GM23338 (cell line): ENCODE measurements around the gene CTDSP1. TPM values are rescaled to one million over a fixed set of nuclear protein-coding genes. Genes with fewer than 3 reads are reported as not detected.

Experiments
- ATAC-seq: fragments of 200-7000 bp; cut with Tn5 transposase; 3 replicates; pipeline ENCODE4 v1.9.1; 2020
- DNase-seq: peaks from one replicate; pipeline ENCODE4 v3.0.0-alpha.2; 2015; ENCODE audit warnings: low spot score
- H2AFZ ChIP-seq: fragments of 200-600 bp; sonication (generic); 2 replicates; pipeline ENCODE4 v1.8.0; 2016; ENCODE audit warnings: antibody characterized with exemption, mild to moderate bottlenecking, moderate library complexity
- H3F3A ChIP-seq: fragments of 200-600 bp; sonication (generic); replicated peaks from 2 replicates; pipeline ENCODE4 v1.8.0; 2017; ENCODE audit warnings: antibody characterized with exemption, mixed run types, low read depth
- H3K27ac ChIP-seq: fragments of 200-600 bp; sonication (generic); 2 replicates; pipeline ENCODE4 v1.6.1; 2016; ENCODE audit warnings: low read depth
- H3K27me3 ChIP-seq: fragments of 200-600 bp; sonication (generic); 2 replicates; pipeline ENCODE4 v1.8.0; 2016; ENCODE audit warnings: mild to moderate bottlenecking, mixed run types, moderate library complexity; ENCODE audit not compliant: insufficient read depth
- H3K36me3 ChIP-seq: fragments of 200-600 bp; sonication (generic); 2 replicates; pipeline ENCODE4 v1.8.0; 2016; ENCODE audit warnings: mild to moderate bottlenecking; ENCODE audit not compliant: insufficient read depth
- H3K4me1 ChIP-seq: fragments of 200-600 bp; sonication (generic); 2 replicates; pipeline ENCODE4 v1.8.0; 2016; ENCODE audit warnings: mild to moderate bottlenecking, moderate library complexity; ENCODE audit not compliant: insufficient read depth
- H3K4me2 ChIP-seq: fragments of 200-600 bp; sonication (generic); 2 replicates; pipeline ENCODE4 v1.7.1; 2017; ENCODE audit warnings: mixed run types
- H3K4me3 ChIP-seq: fragments of 200-600 bp; sonication (generic); 2 replicates; pipeline ENCODE4 v1.6.1; 2016; ENCODE audit warnings: mixed run types
- H3K79me2 ChIP-seq: fragments of 200-600 bp; sonication (generic); replicated peaks from 2 replicates; pipeline ENCODE4 v1.8.0; 2017; ENCODE audit warnings: mild to moderate bottlenecking; ENCODE audit not compliant: insufficient read depth
- H3K9me2 ChIP-seq: fragments of 200-600 bp; sonication (generic); 2 replicates; pipeline ENCODE4 v1.8.0; 2017; ENCODE audit not compliant: insufficient read depth
- H4K20me1 ChIP-seq: fragments of 200-600 bp; sonication (generic); replicated peaks from 2 replicates; pipeline ENCODE4 v1.8.0; 2017; ENCODE audit warnings: mild to moderate bottlenecking; ENCODE audit not compliant: insufficient read depth
- H3K27ac Mint-ChIP-seq: 2 replicates; pipeline ENCODE4 v1.8.0; 2020; ENCODE audit warnings: inconsistent platforms, mild to moderate bottlenecking, moderate library complexity, mixed read lengths
- H3K27me3 Mint-ChIP-seq: 3 replicates; pipeline ENCODE4 v1.8.0; 2022; ENCODE audit warnings: low read depth, mild to moderate bottlenecking, moderate library complexity, mixed read lengths, inconsistent platforms; ENCODE audit not compliant: insufficient read depth, poor library complexity
- H3K36me3 Mint-ChIP-seq: 3 replicates; pipeline ENCODE4 v1.8.0; 2021; ENCODE audit warnings: low read depth, mild to moderate bottlenecking, inconsistent platforms, moderate library complexity, mixed read lengths
- H3K4me1 Mint-ChIP-seq: 3 replicates; pipeline ENCODE4 v1.8.0; 2020; ENCODE audit warnings: mild to moderate bottlenecking, inconsistent platforms, mixed read lengths
- H3K4me3 Mint-ChIP-seq: 3 replicates; pipeline ENCODE4 v1.8.0; 2021; ENCODE audit warnings: moderate library complexity, mild to moderate bottlenecking, inconsistent platforms, mixed read lengths
- H3K9me3 Mint-ChIP-seq: 3 replicates; pipeline ENCODE4 v1.8.0; 2020; ENCODE audit warnings: moderate library complexity, mild to moderate bottlenecking, inconsistent platforms, mixed read lengths
- CREB1 ChIP-seq: fragments of 250-450 bp; sonication (Bioruptor Pico); IDR thresholded peaks from 2 replicates; pipeline ENCODE4 v1.5.0; 2020; ENCODE audit warnings: low read depth, mild to moderate bottlenecking, moderate library complexity
- CTCF ChIP-seq, 2 experiments: fragments of 200-600 bp in 1 of 2; sonication (generic) in 1 of 2; conservative IDR thresholded peaks; 2 replicates each; pipeline versions ENCODE4 v1.5.1 to v1.6.1; 2016 to 2017; ENCODE audit warnings: antibody characterized with exemption in 2 of 2, low read depth in 2 of 2, mild to moderate bottlenecking in 2 of 2, moderate library complexity in 1 of 2
- EZH2 ChIP-seq: fragments of 200-600 bp; sonication (generic); IDR thresholded peaks from one replicate; pipeline ENCODE4 v1.8.0; 2017; ENCODE audit warnings: antibody characterized with exemption, mild to moderate bottlenecking, low read depth; ENCODE audit not compliant: unreplicated experiment
- EZH2phosphoT487 ChIP-seq: fragments of 200-600 bp; sonication (generic); IDR thresholded peaks from one replicate; pipeline ENCODE4 v1.8.1; 2018; ENCODE audit warnings: antibody characterized with exemption; ENCODE audit not compliant: unreplicated experiment
- JUNB ChIP-seq: IDR thresholded peaks from one replicate; pipeline ENCODE4 v1.6.1; 2016; ENCODE audit warnings: antibody characterized with exemption; ENCODE audit not compliant: unreplicated experiment
- NANOG ChIP-seq: IDR thresholded peaks from 2 replicates; pipeline ENCODE4 v1.6.1; 2016; ENCODE audit warnings: antibody characterized with exemption, borderline replicate concordance
- POLR2AphosphoS5 ChIP-seq: IDR thresholded peaks from 2 replicates; pipeline ENCODE4 v1.6.1; 2016; ENCODE audit warnings: antibody characterized with exemption, low read depth
- STAT1 ChIP-seq: IDR thresholded peaks from one replicate; pipeline ENCODE4 v1.6.1; 2016; ENCODE audit warnings: antibody characterized with exemption; ENCODE audit not compliant: unreplicated experiment
- ZNF114 ChIP-seq: fragments of 250-450 bp; sonication (Bioruptor Pico); IDR thresholded peaks from 2 replicates; pipeline ENCODE4 v1.5.0; 2020; ENCODE audit warnings: mild to moderate bottlenecking, moderate library complexity
- ZNF331 ChIP-seq: fragments of 250-450 bp; sonication (Bioruptor Pico); IDR thresholded peaks from 2 replicates; pipeline ENCODE4 v1.5.0; 2020; ENCODE audit warnings: low read depth, mild to moderate bottlenecking, moderate library complexity
- polyA plus RNA-seq: library from polyadenylated mRNA; unstranded; fragments of >200 nt; fragmentation: Nextera tagmentation; extraction: Ambion mirVana; gene quantifications from 2 replicates; pipeline ENCODE4 v1.2.1, GENCODE V29; 2016
- total RNA-seq: library from RNA; depleted of rRNA; stranded (reverse); fragments of >200 nt; shearing (Covaris generic); gene quantifications from 2 replicates; pipeline ENCODE4 v1.2.3, GENCODE V29; 2014
- TF ChIP-seq, protein P1 (sequence below): IDR thresholded peaks from one replicate; pipeline ENCODE4 v1.6.1; 2018; ENCODE audit warnings: antibody characterized with exemption; ENCODE audit not compliant: unreplicated experiment
- TF ChIP-seq, protein P2 (sequence below): IDR thresholded peaks from 2 replicates; pipeline ENCODE4 v1.6.1; 2016; ENCODE audit warnings: antibody characterized with exemption
- TF ChIP-seq, protein P3 (sequence below): fragments of 250-450 bp; sonication (Bioruptor Pico); IDR thresholded peaks from 2 replicates; pipeline ENCODE4 v1.5.0; 2020; ENCODE audit warnings: mild to moderate bottlenecking, moderate library complexity

CTDSP1 gene
- total and polyA plus RNA-seq, 2 experiments from 2014 or later, result 6.7 to 21.8 TPM

DNA sequence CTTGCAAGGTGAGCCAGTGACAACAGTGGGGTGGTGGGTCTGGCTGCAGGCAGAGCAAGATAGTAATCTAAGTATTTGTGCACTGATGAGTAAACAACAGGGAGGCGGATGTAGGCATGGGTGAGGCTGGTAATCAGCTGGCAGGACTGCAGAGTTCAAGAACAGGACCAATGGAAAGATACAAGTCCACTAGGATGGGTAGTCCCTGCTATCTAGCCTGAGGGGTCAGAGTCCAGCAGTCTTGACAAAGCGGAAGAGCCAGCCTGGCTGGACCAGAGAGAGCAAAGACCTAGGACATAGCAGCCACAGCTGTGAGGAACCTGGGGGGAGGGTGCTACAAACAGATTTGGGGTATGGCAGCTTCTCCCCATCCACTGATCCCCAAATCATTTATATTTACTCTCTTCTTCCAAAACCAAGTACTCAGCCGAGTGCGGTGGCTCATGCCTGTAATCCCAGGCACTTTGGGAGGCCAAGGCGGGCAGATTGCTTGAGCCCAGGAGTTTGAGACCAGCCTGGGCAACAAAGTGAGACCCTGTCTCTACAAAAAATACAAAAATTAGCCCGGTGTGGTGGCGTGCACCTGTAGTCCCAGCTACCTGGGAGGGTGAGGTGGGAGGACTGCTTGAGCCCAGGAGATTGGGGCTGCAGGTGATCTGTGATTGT, 45.2 kb downstream of the CTDSP1 start:
- H3K27me3 ChIP-seq, result no peaks in the 10 kb centered on the region
- H2AFZ ChIP-seq, result no peak overlapping the region
- H3F3A ChIP-seq, result no peaks in the 10 kb centered on the region
- ATAC-seq, result no peak
- Mint-ChIP-seq H3K27ac (no peak overlapping the region; the same call in 1 of the 2 replicates), H3K4me1 (no peaks in the 10 kb centered on the region), H3K9me3 (no peaks in the 10 kb centered on the region), H3K27me3 (peaks cover 2% of the 10 kb centered on the region), H3K4me3 (no peak overlapping the region), H3K36me3 (peaks cover 13% of the 10 kb centered on the region)
- DNase-seq, result no peak
- H3K4me3 ChIP-seq, result no peak overlapping the region
- H3K36me3 ChIP-seq, result no peaks in the 10 kb centered on the region; the same call in none of the 2 replicates
- H3K79me2 ChIP-seq, result no peaks in the 10 kb centered on the region
- H4K20me1 ChIP-seq, result no peaks in the 10 kb centered on the region; the same call in 1 of the 2 replicates
- H3K4me2 ChIP-seq, result no peak overlapping the region
- H3K9me2 ChIP-seq, result no peaks in the 10 kb centered on the region
- TF ChIP-seq ZNF331 (CRISPR knock-in tag) (no peak), JUNB (no peak), STAT1 (no peak), NANOG (no peak), POLR2AphosphoS5 (no peak), CREB1 (no peak), EZH2 (no peak), EZH2phosphoT487 (no peak), ZNF114 (CRISPR knock-in tag) (no peak), CTCF (conservative IDR thresholded peaks at IDR 0.05; ENCODE audit: low read depth in 2 of 2) (no peak)
- TF ChIP-seq, protein P1, sequence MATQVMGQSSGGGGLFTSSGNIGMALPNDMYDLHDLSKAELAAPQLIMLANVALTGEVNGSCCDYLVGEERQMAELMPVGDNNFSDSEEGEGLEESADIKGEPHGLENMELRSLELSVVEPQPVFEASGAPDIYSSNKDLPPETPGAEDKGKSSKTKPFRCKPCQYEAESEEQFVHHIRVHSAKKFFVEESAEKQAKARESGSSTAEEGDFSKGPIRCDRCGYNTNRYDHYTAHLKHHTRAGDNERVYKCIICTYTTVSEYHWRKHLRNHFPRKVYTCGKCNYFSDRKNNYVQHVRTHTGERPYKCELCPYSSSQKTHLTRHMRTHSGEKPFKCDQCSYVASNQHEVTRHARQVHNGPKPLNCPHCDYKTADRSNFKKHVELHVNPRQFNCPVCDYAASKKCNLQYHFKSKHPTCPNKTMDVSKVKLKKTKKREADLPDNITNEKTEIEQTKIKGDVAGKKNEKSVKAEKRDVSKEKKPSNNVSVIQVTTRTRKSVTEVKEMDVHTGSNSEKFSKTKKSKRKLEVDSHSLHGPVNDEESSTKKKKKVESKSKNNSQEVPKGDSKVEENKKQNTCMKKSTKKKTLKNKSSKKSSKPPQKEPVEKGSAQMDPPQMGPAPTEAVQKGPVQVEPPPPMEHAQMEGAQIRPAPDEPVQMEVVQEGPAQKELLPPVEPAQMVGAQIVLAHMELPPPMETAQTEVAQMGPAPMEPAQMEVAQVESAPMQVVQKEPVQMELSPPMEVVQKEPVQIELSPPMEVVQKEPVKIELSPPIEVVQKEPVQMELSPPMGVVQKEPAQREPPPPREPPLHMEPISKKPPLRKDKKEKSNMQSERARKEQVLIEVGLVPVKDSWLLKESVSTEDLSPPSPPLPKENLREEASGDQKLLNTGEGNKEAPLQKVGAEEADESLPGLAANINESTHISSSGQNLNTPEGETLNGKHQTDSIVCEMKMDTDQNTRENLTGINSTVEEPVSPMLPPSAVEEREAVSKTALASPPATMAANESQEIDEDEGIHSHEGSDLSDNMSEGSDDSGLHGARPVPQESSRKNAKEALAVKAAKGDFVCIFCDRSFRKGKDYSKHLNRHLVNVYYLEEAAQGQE, result no peak
- TF ChIP-seq, protein P2, sequence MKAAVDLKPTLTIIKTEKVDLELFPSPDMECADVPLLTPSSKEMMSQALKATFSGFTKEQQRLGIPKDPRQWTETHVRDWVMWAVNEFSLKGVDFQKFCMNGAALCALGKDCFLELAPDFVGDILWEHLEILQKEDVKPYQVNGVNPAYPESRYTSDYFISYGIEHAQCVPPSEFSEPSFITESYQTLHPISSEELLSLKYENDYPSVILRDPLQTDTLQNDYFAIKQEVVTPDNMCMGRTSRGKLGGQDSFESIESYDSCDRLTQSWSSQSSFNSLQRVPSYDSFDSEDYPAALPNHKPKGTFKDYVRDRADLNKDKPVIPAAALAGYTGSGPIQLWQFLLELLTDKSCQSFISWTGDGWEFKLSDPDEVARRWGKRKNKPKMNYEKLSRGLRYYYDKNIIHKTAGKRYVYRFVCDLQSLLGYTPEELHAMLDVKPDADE, result no peak
- TF ChIP-seq, protein P3, sequence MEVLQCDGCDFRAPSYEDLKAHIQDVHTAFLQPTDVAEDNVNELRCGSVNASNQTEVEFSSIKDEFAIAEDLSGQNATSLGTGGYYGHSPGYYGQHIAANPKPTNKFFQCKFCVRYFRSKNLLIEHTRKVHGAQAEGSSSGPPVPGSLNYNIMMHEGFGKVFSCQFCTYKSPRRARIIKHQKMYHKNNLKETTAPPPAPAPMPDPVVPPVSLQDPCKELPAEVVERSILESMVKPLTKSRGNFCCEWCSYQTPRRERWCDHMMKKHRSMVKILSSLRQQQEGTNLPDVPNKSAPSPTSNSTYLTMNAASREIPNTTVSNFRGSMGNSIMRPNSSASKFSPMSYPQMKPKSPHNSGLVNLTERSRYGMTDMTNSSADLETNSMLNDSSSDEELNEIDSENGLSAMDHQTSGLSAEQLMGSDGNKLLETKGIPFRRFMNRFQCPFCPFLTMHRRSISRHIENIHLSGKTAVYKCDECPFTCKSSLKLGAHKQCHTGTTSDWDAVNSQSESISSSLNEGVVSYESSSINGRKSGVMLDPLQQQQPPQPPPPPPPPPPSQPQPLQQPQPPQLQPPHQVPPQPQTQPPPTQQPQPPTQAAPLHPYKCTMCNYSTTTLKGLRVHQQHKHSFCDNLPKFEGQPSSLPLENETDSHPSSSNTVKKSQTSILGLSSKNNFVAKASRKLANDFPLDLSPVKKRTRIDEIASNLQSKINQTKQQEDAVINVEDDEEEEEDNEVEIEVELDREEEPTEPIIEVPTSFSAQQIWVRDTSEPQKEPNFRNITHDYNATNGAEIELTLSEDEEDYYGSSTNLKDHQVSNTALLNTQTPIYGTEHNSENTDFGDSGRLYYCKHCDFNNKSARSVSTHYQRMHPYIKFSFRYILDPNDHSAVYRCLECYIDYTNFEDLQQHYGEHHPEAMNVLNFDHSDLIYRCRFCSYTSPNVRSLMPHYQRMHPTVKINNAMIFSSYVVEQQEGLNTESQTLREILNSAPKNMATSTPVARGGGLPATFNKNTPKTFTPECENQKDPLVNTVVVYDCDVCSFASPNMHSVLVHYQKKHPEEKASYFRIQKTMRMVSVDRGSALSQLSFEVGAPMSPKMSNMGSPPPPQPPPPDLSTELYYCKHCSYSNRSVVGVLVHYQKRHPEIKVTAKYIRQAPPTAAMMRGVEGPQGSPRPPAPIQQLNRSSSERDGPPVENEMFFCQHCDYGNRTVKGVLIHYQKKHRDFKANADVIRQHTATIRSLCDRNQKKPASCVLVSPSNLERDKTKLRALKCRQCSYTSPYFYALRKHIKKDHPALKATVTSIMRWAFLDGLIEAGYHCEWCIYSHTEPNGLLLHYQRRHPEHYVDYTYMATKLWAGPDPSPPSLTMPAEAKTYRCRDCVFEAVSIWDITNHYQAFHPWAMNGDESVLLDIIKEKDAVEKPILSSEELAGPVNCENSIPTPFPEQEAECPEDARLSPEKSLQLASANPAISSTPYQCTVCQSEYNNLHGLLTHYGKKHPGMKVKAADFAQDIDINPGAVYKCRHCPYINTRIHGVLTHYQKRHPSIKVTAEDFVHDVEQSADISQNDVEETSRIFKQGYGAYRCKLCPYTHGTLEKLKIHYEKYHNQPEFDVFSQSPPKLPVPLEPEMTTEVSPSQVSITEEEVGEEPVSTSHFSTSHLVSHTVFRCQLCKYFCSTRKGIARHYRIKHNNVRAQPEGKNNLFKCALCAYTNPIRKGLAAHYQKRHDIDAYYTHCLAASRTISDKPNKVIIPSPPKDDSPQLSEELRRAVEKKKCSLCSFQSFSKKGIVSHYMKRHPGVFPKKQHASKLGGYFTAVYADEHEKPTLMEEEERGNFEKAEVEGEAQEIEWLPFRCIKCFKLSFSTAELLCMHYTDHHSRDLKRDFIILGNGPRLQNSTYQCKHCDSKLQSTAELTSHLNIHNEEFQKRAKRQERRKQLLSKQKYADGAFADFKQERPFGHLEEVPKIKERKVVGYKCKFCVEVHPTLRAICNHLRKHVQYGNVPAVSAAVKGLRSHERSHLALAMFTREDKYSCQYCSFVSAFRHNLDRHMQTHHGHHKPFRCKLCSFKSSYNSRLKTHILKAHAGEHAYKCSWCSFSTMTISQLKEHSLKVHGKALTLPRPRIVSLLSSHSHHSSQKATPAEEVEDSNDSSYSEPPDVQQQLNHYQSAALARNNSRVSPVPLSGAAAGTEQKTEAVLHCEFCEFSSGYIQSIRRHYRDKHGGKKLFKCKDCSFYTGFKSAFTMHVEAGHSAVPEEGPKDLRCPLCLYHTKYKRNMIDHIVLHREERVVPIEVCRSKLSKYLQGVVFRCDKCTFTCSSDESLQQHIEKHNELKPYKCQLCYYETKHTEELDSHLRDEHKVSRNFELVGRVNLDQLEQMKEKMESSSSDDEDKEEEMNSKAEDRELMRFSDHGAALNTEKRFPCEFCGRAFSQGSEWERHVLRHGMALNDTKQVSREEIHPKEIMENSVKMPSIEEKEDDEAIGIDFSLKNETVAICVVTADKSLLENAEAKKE (CRISPR knock-in tag), result no peak
- H3K4me1 ChIP-seq, result no peaks in the 10 kb centered on the region
- no peak overlapping the region for H3K27ac ChIP-seq
